ENCODE results near the gene CMPK1. TPM values are rescaled to one million over a fixed set of nuclear protein-coding genes. Genes with fewer than 3 reads are reported as not detected.

CMPK1 gene
- total and polyA plus RNA-seq, 8 donors = 25.7 to 174 (median 98.0) TPM

DNA sequence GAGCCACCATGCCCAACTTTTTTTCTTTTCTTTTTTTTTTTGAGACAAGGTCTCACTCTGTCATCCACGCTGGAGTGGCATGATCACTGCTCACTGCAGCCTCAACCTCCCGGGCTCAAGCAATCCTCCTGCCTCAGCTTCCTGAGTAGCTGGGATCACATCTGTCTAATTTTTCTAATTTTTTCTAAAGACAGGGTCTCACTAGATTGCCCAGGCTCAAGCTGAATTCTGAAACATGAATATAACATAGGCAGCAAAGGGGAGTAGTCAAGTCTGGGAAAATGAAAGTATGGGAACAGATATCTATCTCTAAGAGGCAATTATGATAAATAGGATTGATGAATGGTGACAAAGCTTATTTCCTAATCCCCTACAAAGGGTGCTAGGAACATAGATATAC, 7.3 kb upstream of the CMPK1 start:
- TF ChIP-seq EP300 (IDR thresholded peaks at IDR 0.05) (no peak), POLR2A (IDR thresholded peaks at IDR 0.05) (no peak), POLR2AphosphoS5 (IDR thresholded peaks at IDR 0.05) (no peak)
- TF ChIP-seq, protein P1, sequence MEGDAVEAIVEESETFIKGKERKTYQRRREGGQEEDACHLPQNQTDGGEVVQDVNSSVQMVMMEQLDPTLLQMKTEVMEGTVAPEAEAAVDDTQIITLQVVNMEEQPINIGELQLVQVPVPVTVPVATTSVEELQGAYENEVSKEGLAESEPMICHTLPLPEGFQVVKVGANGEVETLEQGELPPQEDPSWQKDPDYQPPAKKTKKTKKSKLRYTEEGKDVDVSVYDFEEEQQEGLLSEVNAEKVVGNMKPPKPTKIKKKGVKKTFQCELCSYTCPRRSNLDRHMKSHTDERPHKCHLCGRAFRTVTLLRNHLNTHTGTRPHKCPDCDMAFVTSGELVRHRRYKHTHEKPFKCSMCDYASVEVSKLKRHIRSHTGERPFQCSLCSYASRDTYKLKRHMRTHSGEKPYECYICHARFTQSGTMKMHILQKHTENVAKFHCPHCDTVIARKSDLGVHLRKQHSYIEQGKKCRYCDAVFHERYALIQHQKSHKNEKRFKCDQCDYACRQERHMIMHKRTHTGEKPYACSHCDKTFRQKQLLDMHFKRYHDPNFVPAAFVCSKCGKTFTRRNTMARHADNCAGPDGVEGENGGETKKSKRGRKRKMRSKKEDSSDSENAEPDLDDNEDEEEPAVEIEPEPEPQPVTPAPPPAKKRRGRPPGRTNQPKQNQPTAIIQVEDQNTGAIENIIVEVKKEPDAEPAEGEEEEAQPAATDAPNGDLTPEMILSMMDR (IDR thresholded peaks at IDR 0.05) = no peak
- Histone ChIP-seq H3K27me3 (no peaks in the 10 kb centered on the region), H3K4me3 (no peak overlapping the region), H3K9me3 (no peaks in the 10 kb centered on the region), H3K4me1 (peaks cover 0 to 10% (median 2%) of the 10 kb centered on the region in 4 donors), H3K27ac (peak overlapping the region in 3 of 5 donors; percentile 54 to 85 (median 84)), H3K36me3 (no peaks in the 10 kb centered on the region)
- intact Hi-C loops (cut with DNase I; ENCODE audit: low total_unique reads) = no loop called here
- 75 to 98% (median 96%) methylated on average over 2 of the region's 2 CpGs for WGBS, 5 donors
- DNase-seq = no peak

DNA sequence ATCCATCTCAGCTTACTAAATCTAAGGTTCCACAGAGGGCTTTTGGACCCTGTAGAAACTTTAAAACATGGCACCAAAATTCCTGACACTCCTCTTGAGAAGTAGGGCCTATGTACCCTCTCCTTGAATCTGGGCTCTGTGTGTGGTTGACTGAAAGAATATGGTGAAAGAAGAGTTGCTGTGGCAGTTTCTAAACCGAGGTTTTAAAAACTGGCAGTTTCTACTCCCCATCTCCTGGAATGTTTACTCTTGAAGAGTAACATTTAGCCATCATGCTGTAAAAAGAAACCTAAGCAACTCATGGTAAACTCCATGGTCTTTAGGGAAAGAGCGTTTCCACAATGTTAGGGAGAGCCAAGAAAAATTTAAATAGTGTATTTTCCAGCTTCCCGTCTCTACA, 4.6 kb upstream of the CMPK1 start:
- WGBS, 5 donors = 88 to 95% (median 92%) methylated on average over 3 of the region's 3 CpGs
- intact Hi-C loops (cut with DNase I; ENCODE audit: low total_unique reads) = no loop called here
- H3K4me3 ChIP-seq = no peak overlapping the region
- no peak overlapping the region for H3K27ac ChIP-seq
- DNase-seq = no peak
- no peaks in the 10 kb centered on the region for H3K36me3 ChIP-seq
- TF ChIP-seq POLR2A (IDR thresholded peaks at IDR 0.05) = no peak
- TF ChIP-seq EP300 (IDR thresholded peaks at IDR 0.05) = no peak
- TF ChIP-seq, protein P1 (IDR thresholded peaks at IDR 0.05) = no peak
- no peak for TF ChIP-seq POLR2AphosphoS5 (IDR thresholded peaks at IDR 0.05)
- H3K27me3 ChIP-seq = no peaks in the 10 kb centered on the region
- H3K9me3 ChIP-seq = no peaks in the 10 kb centered on the region
- peaks cover 8 to 15% (median 13%) of the 10 kb centered on the region in 4 donors for H3K4me1 ChIP-seq

DNA sequence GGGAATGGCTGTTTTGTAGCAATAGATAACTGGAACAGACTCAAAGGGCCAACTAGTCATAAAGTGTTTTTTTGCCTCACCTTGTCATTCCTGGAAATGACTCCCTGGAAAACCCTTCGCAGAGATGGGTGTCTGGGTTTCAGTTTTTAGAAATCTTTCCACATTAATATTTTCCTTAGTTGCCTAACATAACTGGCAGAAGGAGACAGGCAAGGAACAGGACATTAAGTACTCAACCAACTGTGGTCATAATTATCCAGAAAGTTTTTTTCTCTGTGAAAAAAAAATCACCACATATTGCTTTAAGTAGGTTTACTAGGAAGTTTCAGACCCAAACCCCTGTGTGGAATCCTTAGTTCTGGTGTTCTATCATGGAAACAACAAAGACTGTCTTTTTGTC, 3.4 kb upstream of the CMPK1 start:
- 85 to 97% (median 90%) methylated on average over 1 of the region's 1 CpG for WGBS, 5 donors
- Histone ChIP-seq H3K4me3 (no peak overlapping the region), H3K9me3 (no peaks in the 10 kb centered on the region), H3K36me3 (no peaks in the 10 kb centered on the region), H3K27me3 (no peaks in the 10 kb centered on the region), H3K4me1 (peaks cover 12 to 21% (median 20%) of the 10 kb centered on the region in 4 donors), H3K27ac (no peak overlapping the region)
- TF ChIP-seq POLR2A (IDR thresholded peaks at IDR 0.05) (no peak), EP300 (IDR thresholded peaks at IDR 0.05) (no peak), POLR2AphosphoS5 (IDR thresholded peaks at IDR 0.05) (no peak)
- TF ChIP-seq, protein P1 (IDR thresholded peaks at IDR 0.05) = no peak
- no peak for DNase-seq
- intact Hi-C loops (cut with DNase I; ENCODE audit: low total_unique reads) = no loop called here

DNA sequence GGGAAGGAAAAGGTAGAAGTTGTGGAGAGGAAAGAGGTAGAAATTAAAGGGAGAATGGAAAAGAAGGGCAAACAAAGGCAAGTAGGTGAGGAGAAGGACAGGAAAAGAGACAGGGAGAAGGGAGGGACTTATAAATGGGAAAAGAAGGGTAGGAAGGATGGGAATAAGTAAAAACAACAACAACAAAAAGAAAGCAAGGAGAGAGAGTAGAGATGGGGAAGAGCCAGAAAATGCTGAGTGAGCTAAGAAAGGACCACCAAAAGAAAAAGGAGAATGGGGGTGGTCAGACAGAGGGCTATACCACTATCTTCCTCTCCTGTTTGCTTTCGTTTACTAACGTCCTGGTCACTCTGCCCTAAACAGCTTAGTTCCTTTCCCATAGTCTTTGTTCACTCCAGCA, 1.7 kb upstream of the CMPK1 start:
- Histone ChIP-seq H3K4me1 (peaks cover 21 to 38% (median 36%) of the 10 kb centered on the region in 4 donors), H3K9me3 (no peaks in the 10 kb centered on the region), H3K36me3 (no peaks in the 10 kb centered on the region), H3K27ac (peak overlapping the region in 1 of 5 donors; percentile 15), H3K27me3 (no peaks in the 10 kb centered on the region), H3K4me3 (no peak overlapping the region)
- DNase-seq = no peak
- WGBS, 5 donors = 58 to 88% (median 85%) methylated on average over 2 of the region's 2 CpGs
- TF ChIP-seq POLR2A (IDR thresholded peaks at IDR 0.05) (no peak), EP300 (IDR thresholded peaks at IDR 0.05) (no peak), POLR2AphosphoS5 (IDR thresholded peaks at IDR 0.05) (no peak)
- TF ChIP-seq, protein P1 (IDR thresholded peaks at IDR 0.05) = no peak
- intact Hi-C loops (cut with DNase I; ENCODE audit: low total_unique reads) = no loop called here
